Measurements from ENCODE around the gene OCA2.

- no peak for TF ChIP-seq EZH2phosphoT487 (IDR thresholded peaks at IDR 0.05; ENCODE audit: borderline replicate concordance)
- TF ChIP-seq CTCF (conservative IDR thresholded peaks at IDR 0.05; ENCODE audit: low read length) = no peak
These were observed 15.0 kb upstream of the OCA2 start for GRCh38 chr15:28114114-28114455.

Measured in Loucy (cell line).